Measurements from ENCODE around the gene ACP5.

- TF ChIP-seq CTCF (conservative IDR thresholded peaks at IDR 0.05) = no peak
- no peak for TF ChIP-seq EZH2 (IDR thresholded peaks at IDR 0.05; ENCODE audit: low read depth)
These were observed 29.3 kb downstream of the ACP5 start for GRCh38 chr19:11547929-11548700.

Measured in PC-9 (cell line).